ENCODE data around the gene EHBP1. TPM values are rescaled to one million over a fixed set of nuclear protein-coding genes. Genes with fewer than 3 reads are reported as not detected.

The EHBP1 gene
- total RNA-seq, 5 donors from 2014 or later (not counting 1 experiment from before 2014, with no cell fraction given): 22.1 to 28.7 (median 26.1) TPM

DNA sequence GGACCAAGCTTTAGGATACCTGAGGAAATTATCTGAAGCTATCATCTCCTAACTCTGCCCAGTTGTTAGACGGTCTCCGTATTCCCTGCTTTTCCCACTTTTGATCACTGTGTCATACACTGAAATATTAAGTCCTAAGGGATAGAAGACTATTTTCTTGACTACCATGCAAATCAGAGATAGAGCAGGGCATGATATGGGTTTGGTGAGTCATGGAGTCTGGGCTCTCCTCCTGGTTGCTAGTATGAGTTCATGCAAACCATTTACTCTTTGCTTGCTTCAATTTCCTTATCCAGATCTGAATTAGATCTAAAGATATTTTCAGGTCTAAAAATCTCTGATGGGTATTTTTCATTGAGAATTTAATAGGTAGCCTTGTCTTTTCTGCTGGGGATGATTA, 55.0 kb downstream of the EHBP1 start:
- Histone ChIP-seq H3K27ac (ENCODE audit: low read length) (no peak overlapping the region), H3K36me3 (ENCODE audit: control insufficient read depth in 2 of 2, extremely low read depth in 1 of 2, insufficient read depth in 1 of 2, low read length in 1 of 2) (no peaks in the 10 kb centered on the region), H3K4me1 (ENCODE audit: control insufficient read depth in 1 of 2, extremely low read depth in 1 of 2, insufficient read depth in 2 of 2, low read length in 2 of 2) (no peaks in the 10 kb centered on the region), H3K27me3 (replicated peaks in 1 of 2; ENCODE audit: control insufficient read depth in 2 of 2, extremely low read depth in 1 of 2, insufficient read depth in 2 of 2, low read length in 1 of 2) (no peaks in the 10 kb centered on the region), H3K9me3 (no peaks in the 10 kb centered on the region), H3K4me3 (ENCODE audit: control insufficient read depth in 1 of 2, extremely low read depth in 1 of 2, low read length in 1 of 2) (no peak overlapping the region)
- Mint-ChIP-seq H3K27me3 (no peaks in the 10 kb centered on the region), H3K4me1 (peaks cover 0 to 19% (median 0%) of the 10 kb centered on the region in 3 donors), H3K4me3 (no peak overlapping the region), H3K27ac (no peak overlapping the region), H3K9me3 (no peaks in the 10 kb centered on the region), H3K36me3 (no peaks in the 10 kb centered on the region)
- ChIA-PET CTCF (interaction anchor here in 1 of 2 donors (0.6 kb wide), 1 partner anchor 751 kb away, joined by 3 read pairs; no protein-coding TSS in a partner anchor), POLR2A (interaction anchor here in 1 of 2 donors (0.7 kb wide), 1 partner anchor 55 kb away, joined by 3 read pairs; the partner anchor contains the start of gene EHBP1)
- no peak for DNase-seq
- WGBS (ENCODE audit: insufficient coverage): no CpG with 5 or more reads among the region's 2 CpGs
- no peak for ATAC-seq (replicated peaks in 1 of 4)

DNA sequence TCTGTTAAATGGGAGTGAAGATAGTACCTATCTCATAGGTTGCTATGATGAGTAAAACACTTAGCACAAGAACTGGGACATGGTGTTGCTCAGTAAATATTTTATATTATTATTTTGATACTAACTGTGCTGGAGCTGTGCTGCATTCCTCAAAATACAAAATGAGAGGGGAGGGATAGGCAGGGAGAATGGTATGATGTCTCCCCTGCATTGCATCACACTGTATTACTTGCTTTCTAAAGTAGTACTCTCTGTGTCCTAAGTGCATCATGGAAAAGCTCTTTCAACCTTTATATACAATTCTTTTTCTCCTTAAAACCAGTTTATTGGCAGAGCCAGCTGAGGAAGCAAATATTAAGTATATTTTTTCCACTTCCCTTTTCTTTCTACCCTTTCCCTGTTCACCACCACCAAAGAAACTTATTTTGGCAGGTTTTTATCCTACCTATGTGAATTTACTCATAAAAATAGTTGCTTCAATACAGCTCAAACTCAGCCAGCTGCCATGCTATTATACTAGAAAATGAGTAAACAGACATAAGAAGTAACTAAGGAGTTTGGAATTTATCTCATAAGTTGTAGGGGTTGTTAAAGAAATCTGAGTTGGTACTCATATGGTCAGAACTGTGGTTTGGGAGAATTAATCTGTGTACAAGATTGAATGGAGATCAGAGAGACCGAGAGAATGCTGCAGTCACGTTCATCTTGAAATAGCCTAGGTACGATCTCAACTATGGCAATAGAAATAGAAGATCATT, 60.3 kb downstream of the EHBP1 start:
- H3K4me1 Mint-ChIP-seq: peaks cover 0 to 15% (median 0%) of the 10 kb centered on the region in 3 donors
- H3K9me3 Mint-ChIP-seq: no peaks in the 10 kb centered on the region
- Histone ChIP-seq H3K4me1 (ENCODE audit: control insufficient read depth in 1 of 2, extremely low read depth in 1 of 2, insufficient read depth in 2 of 2, low read length in 2 of 2) (no peaks in the 10 kb centered on the region), H3K4me3 (ENCODE audit: control insufficient read depth in 1 of 2, extremely low read depth in 1 of 2, low read length in 1 of 2) (no peak overlapping the region), H3K36me3 (ENCODE audit: control insufficient read depth in 2 of 2, extremely low read depth in 1 of 2, insufficient read depth in 1 of 2, low read length in 1 of 2) (no peaks in the 10 kb centered on the region), H3K9me3 (no peaks in the 10 kb centered on the region), H3K27ac (ENCODE audit: low read length) (no peak overlapping the region), H3K27me3 (replicated peaks in 1 of 2; ENCODE audit: control insufficient read depth in 2 of 2, extremely low read depth in 1 of 2, insufficient read depth in 2 of 2, low read length in 1 of 2) (no peaks in the 10 kb centered on the region)
- CTCF ChIA-PET: no interaction called here
- H3K27ac Mint-ChIP-seq: no peak overlapping the region
- no peaks in the 10 kb centered on the region for H3K27me3 Mint-ChIP-seq
- POLR2A ChIA-PET: interaction anchor here in 1 of 2 donors (0.6 kb wide), 1 partner anchor 44 kb away, joined by 4 read pairs; no protein-coding TSS in a partner anchor
- no peak overlapping the region for H3K4me3 Mint-ChIP-seq
- H3K36me3 Mint-ChIP-seq: peaks cover 14% of the 10 kb centered on the region
- no CpG with 5 or more reads among the region's 3 CpGs for WGBS (ENCODE audit: insufficient coverage)
- no peak for DNase-seq
- no peak for ATAC-seq (replicated peaks in 1 of 4)

DNA sequence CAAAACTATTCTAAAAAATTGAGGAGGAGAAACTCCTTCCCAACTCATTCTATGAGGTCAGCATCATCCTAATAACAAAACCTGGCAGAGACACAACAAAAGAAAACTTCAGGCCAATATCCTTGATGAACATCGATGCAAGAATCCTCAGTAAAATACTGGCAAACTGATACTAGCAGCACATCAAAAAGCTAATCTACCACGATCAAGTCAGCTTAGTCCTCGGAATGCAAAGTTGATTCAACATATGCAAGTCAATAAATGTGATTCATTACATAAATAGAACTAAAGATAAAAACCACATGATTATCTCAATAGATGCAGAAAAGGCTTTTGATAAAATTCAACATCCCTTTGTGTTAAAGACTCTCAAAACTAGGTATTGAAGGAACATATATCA, 63.1 kb downstream of the EHBP1 start:
- Mint-ChIP-seq H3K27ac (no peak overlapping the region), H3K4me3 (no peak overlapping the region), H3K4me1 (peaks cover 4 to 8% (median 6%) of the 10 kb centered on the region in 3 donors), H3K36me3 (peaks cover 14% of the 10 kb centered on the region), H3K9me3 (no peaks in the 10 kb centered on the region), H3K27me3 (no peaks in the 10 kb centered on the region)
- ChIA-PET POLR2A (no interaction called here), CTCF (interaction anchor here (0.6 to 1.0 kb wide), 4 partner anchors 11 to 411 kb away, joined by 3 to 7 read pairs (median 4); no protein-coding TSS in a partner anchor)
- no peaks in the 10 kb centered on the region for H3K27me3 ChIP-seq (replicated peaks in 1 of 2; ENCODE audit: control insufficient read depth in 2 of 2, extremely low read depth in 1 of 2, insufficient read depth in 2 of 2, low read length in 1 of 2)
- WGBS (ENCODE audit: insufficient coverage): 83% methylated on average over 1 of the region's 3 CpGs
- no peaks in the 10 kb centered on the region for H3K9me3 ChIP-seq
- no peak overlapping the region for H3K27ac ChIP-seq (ENCODE audit: low read length)
- no peaks in the 10 kb centered on the region for H3K36me3 ChIP-seq (ENCODE audit: control insufficient read depth in 2 of 2, extremely low read depth in 1 of 2, insufficient read depth in 1 of 2, low read length in 1 of 2)
- H3K4me3 ChIP-seq (ENCODE audit: control insufficient read depth in 1 of 2, extremely low read depth in 1 of 2, low read length in 1 of 2): no peak overlapping the region
- H3K4me1 ChIP-seq (ENCODE audit: control insufficient read depth in 1 of 2, extremely low read depth in 1 of 2, insufficient read depth in 2 of 2, low read length in 2 of 2): no peaks in the 10 kb centered on the region
- ATAC-seq (replicated peaks in 1 of 4) (no peak), DNase-seq (no peak)

DNA sequence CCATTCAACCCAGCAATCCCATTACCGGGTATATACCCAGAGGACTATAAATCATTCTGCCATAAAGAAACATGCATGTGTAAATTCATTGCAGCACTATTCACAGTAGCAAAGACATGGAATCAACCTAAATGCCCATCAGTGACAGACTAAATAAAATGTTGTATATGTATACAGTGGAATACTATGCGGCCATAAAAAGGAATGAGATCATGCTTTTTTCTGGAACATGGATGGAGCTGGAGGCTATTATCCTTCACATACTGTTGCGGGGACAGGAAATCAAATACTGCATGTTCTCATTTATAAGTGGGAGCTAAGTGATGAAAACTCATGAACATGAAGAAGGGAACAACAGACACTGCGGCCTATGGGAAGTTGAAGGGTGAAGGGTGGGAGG, 65.1 kb downstream of the EHBP1 start:
- Mint-ChIP-seq H3K27ac (no peak overlapping the region), H3K36me3 (peaks cover 14% of the 10 kb centered on the region), H3K27me3 (no peaks in the 10 kb centered on the region), H3K9me3 (no peaks in the 10 kb centered on the region), H3K4me1 (peaks cover 4 to 8% (median 6%) of the 10 kb centered on the region in 3 donors), H3K4me3 (no peak overlapping the region)
- H3K9me3 ChIP-seq: no peaks in the 10 kb centered on the region
- no peak overlapping the region for H3K27ac ChIP-seq (ENCODE audit: low read length)
- CTCF ChIA-PET: interaction anchor here in 1 of 2 donors (0.6 to 1.2 kb wide), 3 partner anchors 11 to 314 kb away, joined by 3 to 6 read pairs (median 3); no protein-coding TSS in a partner anchor
- ATAC-seq (replicated peaks in 1 of 4): no peak
- no peaks in the 10 kb centered on the region for H3K36me3 ChIP-seq (ENCODE audit: control insufficient read depth in 2 of 2, extremely low read depth in 1 of 2, insufficient read depth in 1 of 2, low read length in 1 of 2)
- H3K27me3 ChIP-seq (replicated peaks in 1 of 2; ENCODE audit: control insufficient read depth in 2 of 2, extremely low read depth in 1 of 2, insufficient read depth in 2 of 2, low read length in 1 of 2): no peaks in the 10 kb centered on the region
- no peaks in the 10 kb centered on the region for H3K4me1 ChIP-seq (ENCODE audit: control insufficient read depth in 1 of 2, extremely low read depth in 1 of 2, insufficient read depth in 2 of 2, low read length in 2 of 2)
- H3K4me3 ChIP-seq (ENCODE audit: control insufficient read depth in 1 of 2, extremely low read depth in 1 of 2, low read length in 1 of 2): no peak overlapping the region
- POLR2A ChIA-PET: no interaction called here
- 40% methylated on average over 2 of the region's 4 CpGs for WGBS (ENCODE audit: insufficient coverage)
- DNase-seq: no peak

DNA sequence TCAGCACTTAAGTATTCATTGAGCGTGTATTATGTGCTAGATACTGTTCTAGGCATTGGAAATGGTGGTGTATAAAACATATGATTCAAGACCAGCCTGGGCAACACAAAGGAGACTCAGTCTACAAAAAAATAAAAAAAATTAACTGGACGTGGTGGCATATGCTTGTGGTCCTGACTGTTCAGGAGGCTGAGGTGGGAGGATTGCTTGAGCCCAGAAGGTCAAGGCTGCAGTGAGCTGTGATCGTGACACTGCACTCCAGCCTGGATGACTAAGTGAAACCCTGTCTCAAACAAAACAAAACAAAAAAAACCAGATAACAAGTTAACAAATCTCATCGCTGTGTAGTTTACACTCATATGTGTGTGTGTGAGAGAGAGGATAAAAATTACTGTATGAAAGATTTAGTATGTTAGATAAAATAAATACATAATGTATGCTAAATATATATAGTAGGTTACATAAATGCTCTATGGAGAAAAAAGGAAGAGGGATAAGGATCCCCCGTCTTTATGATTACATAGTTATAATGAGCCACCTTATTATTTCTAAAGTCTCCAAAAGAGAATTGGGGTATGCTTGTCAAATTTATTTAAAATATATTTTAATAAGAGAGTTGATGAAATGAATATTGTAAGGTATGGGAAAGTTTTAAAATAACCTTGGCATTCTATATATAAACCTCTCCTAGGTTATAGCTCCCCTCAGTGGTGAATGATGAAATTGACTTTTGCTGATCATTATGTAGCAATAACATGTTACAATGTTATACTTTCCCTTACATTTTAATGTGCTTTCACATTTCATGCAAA, 69.2 kb downstream of the EHBP1 start:
- Histone ChIP-seq H3K36me3 (ENCODE audit: control insufficient read depth in 2 of 2, extremely low read depth in 1 of 2, insufficient read depth in 1 of 2, low read length in 1 of 2) (no peaks in the 10 kb centered on the region), H3K4me1 (ENCODE audit: control insufficient read depth in 1 of 2, extremely low read depth in 1 of 2, insufficient read depth in 2 of 2, low read length in 2 of 2) (no peaks in the 10 kb centered on the region), H3K9me3 (no peaks in the 10 kb centered on the region), H3K4me3 (ENCODE audit: control insufficient read depth in 1 of 2, extremely low read depth in 1 of 2, low read length in 1 of 2) (no peak overlapping the region), H3K27ac (ENCODE audit: low read length) (no peak overlapping the region), H3K27me3 (replicated peaks in 1 of 2; ENCODE audit: control insufficient read depth in 2 of 2, extremely low read depth in 1 of 2, insufficient read depth in 2 of 2, low read length in 1 of 2) (no peaks in the 10 kb centered on the region)
- ChIA-PET CTCF (interaction anchor here (0.6 to 4.8 kb wide), 18 partner anchors 8 to 856 kb away, joined by 3 to 48 read pairs (median 4); partner anchors contain the start of gene EHBP1 (in 1 of the 2)), POLR2A (no interaction called here)
- Mint-ChIP-seq H3K27ac (no peak overlapping the region), H3K36me3 (peaks cover 13% of the 10 kb centered on the region), H3K9me3 (no peaks in the 10 kb centered on the region), H3K4me3 (no peak overlapping the region), H3K4me1 (peaks cover 4 to 8% (median 6%) of the 10 kb centered on the region in 3 donors), H3K27me3 (no peaks in the 10 kb centered on the region)
- no CpG with 5 or more reads among the region's 5 CpGs for WGBS (ENCODE audit: insufficient coverage)
- DNase-seq (peak in 2 of 35 experiments; percentile 8 to 61), ATAC-seq (replicated peaks in 1 of 4) (no peak)

DNA sequence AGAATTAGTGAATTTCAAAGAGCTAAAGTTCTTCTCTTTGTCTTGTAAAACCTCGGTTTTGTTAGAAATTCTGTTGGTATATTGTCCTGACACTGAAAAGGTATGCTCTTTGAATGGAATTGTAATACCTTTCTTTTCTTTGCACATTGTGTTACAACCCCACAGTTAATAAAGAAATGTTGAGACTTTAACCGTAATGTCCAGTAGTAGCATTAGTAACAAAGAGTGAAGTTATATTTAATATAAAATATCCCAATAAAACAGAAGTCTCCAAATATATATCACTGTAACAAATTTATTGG, 69.8 kb downstream of the EHBP1 start:
- Mint-ChIP-seq H3K4me1 (peaks cover 4 to 8% (median 6%) of the 10 kb centered on the region in 3 donors), H3K27ac (no peak overlapping the region), H3K27me3 (no peaks in the 10 kb centered on the region), H3K4me3 (no peak overlapping the region), H3K36me3 (peaks cover 13% of the 10 kb centered on the region), H3K9me3 (no peaks in the 10 kb centered on the region)
- Histone ChIP-seq H3K27ac (ENCODE audit: low read length) (no peak overlapping the region), H3K27me3 (replicated peaks in 1 of 2; ENCODE audit: control insufficient read depth in 2 of 2, extremely low read depth in 1 of 2, insufficient read depth in 2 of 2, low read length in 1 of 2) (no peaks in the 10 kb centered on the region), H3K36me3 (ENCODE audit: control insufficient read depth in 2 of 2, extremely low read depth in 1 of 2, insufficient read depth in 1 of 2, low read length in 1 of 2) (no peaks in the 10 kb centered on the region), H3K4me3 (ENCODE audit: control insufficient read depth in 1 of 2, extremely low read depth in 1 of 2, low read length in 1 of 2) (no peak overlapping the region), H3K9me3 (no peaks in the 10 kb centered on the region), H3K4me1 (ENCODE audit: control insufficient read depth in 1 of 2, extremely low read depth in 1 of 2, insufficient read depth in 2 of 2, low read length in 2 of 2) (no peaks in the 10 kb centered on the region)
- POLR2A ChIA-PET: no interaction called here
- DNase-seq (no peak), ATAC-seq (replicated peaks in 1 of 4) (no peak)
- CTCF ChIA-PET: interaction anchor here (0.6 to 4.8 kb wide), 18 partner anchors 8 to 856 kb away, joined by 3 to 48 read pairs (median 4); partner anchors contain the start of gene EHBP1 (in 1 of the 2)
- no CpG with 5 or more reads among the region's 2 CpGs for WGBS (ENCODE audit: insufficient coverage)

Data from T-cell (primary cell).